Suprapubic skin (tissue), 4 donors: Measurements from ENCODE around the gene RASA1. TPM values are rescaled to one million over a fixed set of nuclear protein-coding genes. Genes with fewer than 3 reads are reported as not detected.

Experiments
- DNase-seq, 2 donors: peaks; one replicate each; pipeline ENCODE4 v3.0.0-alpha.2; 2019; ENCODE audit warnings: low spot score in 2 of 2
- H3K27ac ChIP-seq: fragments of 200-600 bp; sonication (generic); one replicate; pipeline ENCODE4 v1.5.1; 2019
- H3K27me3 ChIP-seq: fragments of 200-600 bp; sonication (generic); one replicate; pipeline ENCODE4 v1.5.1; 2019
- H3K36me3 ChIP-seq: fragments of 200-600 bp; sonication (generic); one replicate; pipeline ENCODE4 v1.5.1; 2019
- H3K4me1 ChIP-seq: fragments of 200-600 bp; sonication (generic); one replicate; pipeline ENCODE4 v1.5.1; 2019
- H3K4me3 ChIP-seq: fragments of 200-600 bp; sonication (generic); one replicate; pipeline ENCODE4 v1.5.1; 2019; ENCODE audit warnings: mild to moderate bottlenecking
- H3K9me3 ChIP-seq: fragments of 200-600 bp; sonication (generic); one replicate; pipeline ENCODE4 v1.5.1; 2019
- EP300 ChIP-seq: sonication (generic); formaldehyde crosslinking; IDR thresholded peaks from one replicate; pipeline ENCODE4 v1.6.1; 2017; ENCODE audit warnings: antibody characterized with exemption
- POLR2A ChIP-seq, 2 donors: fragments of 450-650 bp; IDR thresholded peaks; one replicate each; pipeline ENCODE4 v1.6.1; 2017; ENCODE audit warnings: antibody characterized with exemption in 2 of 2, mild to moderate bottlenecking in 2 of 2, moderate library complexity in 2 of 2
- POLR2AphosphoS5 ChIP-seq, 3 donors: sonication (generic); formaldehyde crosslinking; IDR thresholded peaks; one replicate each; pipeline ENCODE4 v1.6.1; 2017; ENCODE audit warnings: antibody characterized with exemption in 3 of 3
- WGBS: methylation state at CpG from one replicate; pipeline ENCODE4 v1.1.5; 2018; 5-methylcytosine and 5-hydroxymethylcytosine counted together
- total RNA-seq, 4 donors: library from RNA; depleted of rRNA; stranded (reverse); fragments of >200 nt; gene quantifications; one replicate each; pipeline ENCODE4 v1.1.0, GENCODE V29; 2016
- TF ChIP-seq, protein P1 (sequence below), 2 donors: fragments of 200-600 bp in 1 of 2; fragments of 450-650 bp in 1 of 2; sonication (generic) in 1 of 2; IDR thresholded peaks; one replicate each; pipeline ENCODE4 v1.5.1; 2016 to 2019; ENCODE audit warnings: antibody characterized with exemption in 2 of 2, mild to moderate bottlenecking in 1 of 2, moderate library complexity in 1 of 2

RASA1 gene
- total RNA-seq, 4 donors from 2014 or later, result 18.8 to 35.3 (median 26.6) TPM

GRCh38 chr5:87242242-87242641 is 25.4 kb upstream of the RASA1 start:
- WGBS, result 60% methylated on average over 1 of the region's 1 CpG

DNA sequence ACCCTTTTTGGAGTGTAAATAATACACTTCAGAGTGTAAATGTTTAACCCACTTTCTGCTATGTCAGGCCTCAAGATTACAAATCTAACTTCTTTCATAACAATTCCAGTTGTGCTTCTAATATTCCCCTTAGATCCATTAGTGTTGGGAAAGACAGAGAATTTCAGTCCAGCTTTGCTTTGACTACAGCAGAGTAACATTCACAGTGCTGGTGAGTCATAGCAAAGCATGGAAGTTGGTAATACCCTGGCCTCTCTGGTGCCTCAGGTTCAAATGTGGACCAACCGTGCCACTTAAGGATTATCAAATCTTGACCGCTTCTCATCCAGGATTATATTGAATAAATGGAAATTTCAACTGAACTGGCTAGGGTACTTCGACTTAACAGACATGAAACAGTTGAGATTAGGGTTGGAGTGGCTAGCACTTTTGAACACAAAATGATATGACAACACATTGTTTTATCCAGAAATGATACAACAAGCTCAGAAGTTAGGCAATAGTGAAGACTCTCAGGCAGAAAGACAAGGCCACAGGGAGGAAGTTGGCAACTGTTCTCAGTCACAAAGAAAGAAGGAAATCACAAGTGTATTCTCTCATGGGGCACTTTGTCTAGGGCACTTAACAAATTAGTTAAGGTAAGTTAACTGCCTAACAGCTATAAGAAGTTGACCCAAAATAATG is 24.4 kb upstream of the RASA1 start:
- Histone ChIP-seq H3K4me3 (no peak overlapping the region), H3K27me3 (no peaks in the 10 kb centered on the region), H3K36me3 (no peaks in the 10 kb centered on the region), H3K27ac (no peak overlapping the region), H3K4me1 (no peaks in the 10 kb centered on the region), H3K9me3 (no peaks in the 10 kb centered on the region)
- no peak for DNase-seq
- 93% methylated on average over 3 of the region's 3 CpGs for WGBS
- TF ChIP-seq, protein P1, sequence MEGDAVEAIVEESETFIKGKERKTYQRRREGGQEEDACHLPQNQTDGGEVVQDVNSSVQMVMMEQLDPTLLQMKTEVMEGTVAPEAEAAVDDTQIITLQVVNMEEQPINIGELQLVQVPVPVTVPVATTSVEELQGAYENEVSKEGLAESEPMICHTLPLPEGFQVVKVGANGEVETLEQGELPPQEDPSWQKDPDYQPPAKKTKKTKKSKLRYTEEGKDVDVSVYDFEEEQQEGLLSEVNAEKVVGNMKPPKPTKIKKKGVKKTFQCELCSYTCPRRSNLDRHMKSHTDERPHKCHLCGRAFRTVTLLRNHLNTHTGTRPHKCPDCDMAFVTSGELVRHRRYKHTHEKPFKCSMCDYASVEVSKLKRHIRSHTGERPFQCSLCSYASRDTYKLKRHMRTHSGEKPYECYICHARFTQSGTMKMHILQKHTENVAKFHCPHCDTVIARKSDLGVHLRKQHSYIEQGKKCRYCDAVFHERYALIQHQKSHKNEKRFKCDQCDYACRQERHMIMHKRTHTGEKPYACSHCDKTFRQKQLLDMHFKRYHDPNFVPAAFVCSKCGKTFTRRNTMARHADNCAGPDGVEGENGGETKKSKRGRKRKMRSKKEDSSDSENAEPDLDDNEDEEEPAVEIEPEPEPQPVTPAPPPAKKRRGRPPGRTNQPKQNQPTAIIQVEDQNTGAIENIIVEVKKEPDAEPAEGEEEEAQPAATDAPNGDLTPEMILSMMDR (IDR thresholded peaks at IDR 0.05), result no peak
- TF ChIP-seq POLR2AphosphoS5 (IDR thresholded peaks at IDR 0.05) (no peak), POLR2A (IDR thresholded peaks at IDR 0.05) (no peak), EP300 (no peak)

More at GRCh38 chr5:87242242-87242641, 25.4 kb upstream of the RASA1 start:
- Histone ChIP-seq H3K27ac (no peak overlapping the region), H3K4me3 (no peak overlapping the region), H3K4me1 (no peaks in the 10 kb centered on the region), H3K27me3 (no peaks in the 10 kb centered on the region), H3K36me3 (no peaks in the 10 kb centered on the region), H3K9me3 (no peaks in the 10 kb centered on the region)
- no peak for DNase-seq
- TF ChIP-seq, protein P1 (IDR thresholded peaks at IDR 0.05), result no peak
- TF ChIP-seq POLR2A (IDR thresholded peaks at IDR 0.05) (no peak), POLR2AphosphoS5 (IDR thresholded peaks at IDR 0.05) (no peak), EP300 (no peak)

DNA sequence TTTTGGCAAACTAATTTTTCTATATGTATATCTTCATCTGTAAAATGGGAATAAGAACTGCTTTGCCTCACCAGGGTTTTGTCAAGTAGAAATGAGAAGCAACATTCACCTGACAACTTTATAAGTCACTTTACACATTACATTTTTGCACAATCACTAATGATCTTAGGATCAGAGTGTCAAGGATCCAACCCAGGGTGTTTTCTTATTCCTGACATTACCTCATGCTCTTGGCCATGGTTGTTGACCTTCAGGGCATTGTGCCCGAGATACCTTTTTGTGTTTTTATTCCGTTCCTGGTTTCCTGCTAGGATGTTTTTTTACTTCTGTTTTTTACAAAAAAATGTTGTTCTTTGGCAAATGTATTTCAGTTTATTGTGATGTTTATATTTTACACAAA is 22.2 kb upstream of the RASA1 start:
- DNase-seq, result no peak
- TF ChIP-seq, protein P1 (IDR thresholded peaks at IDR 0.05), result no peak
- TF ChIP-seq EP300 (no peak), POLR2A (IDR thresholded peaks at IDR 0.05) (no peak), POLR2AphosphoS5 (IDR thresholded peaks at IDR 0.05) (no peak)
- WGBS, result 63% methylated on average over 2 of the region's 2 CpGs
- H3K4me1 ChIP-seq, result no peaks in the 10 kb centered on the region
- H3K4me3 ChIP-seq, result no peak overlapping the region
- no peaks in the 10 kb centered on the region for H3K27me3 ChIP-seq
- no peaks in the 10 kb centered on the region for H3K36me3 ChIP-seq
- H3K27ac ChIP-seq, result no peak overlapping the region
- no peaks in the 10 kb centered on the region for H3K9me3 ChIP-seq

DNA sequence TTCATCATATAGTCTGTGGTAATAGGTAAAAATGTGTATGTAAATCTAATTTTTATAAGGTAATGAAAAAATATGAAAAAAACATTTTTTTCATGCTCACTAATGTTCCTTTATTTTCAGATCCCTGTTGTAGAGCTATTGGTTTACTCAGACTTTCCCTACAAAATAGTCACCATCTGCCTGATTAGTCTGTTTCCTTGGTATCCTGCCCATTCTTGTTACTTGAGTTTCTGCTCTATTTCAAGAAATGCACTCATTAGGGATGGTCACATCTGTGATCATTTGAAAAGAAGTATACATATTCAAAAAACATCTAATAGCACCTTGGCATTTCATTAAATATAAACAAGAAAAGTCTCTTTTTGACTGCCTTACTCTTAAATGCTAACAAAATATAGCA is 21.6 kb upstream of the RASA1 start:
- no peak overlapping the region for H3K27ac ChIP-seq
- no peaks in the 10 kb centered on the region for H3K4me1 ChIP-seq
- no peak overlapping the region for H3K4me3 ChIP-seq
- H3K27me3 ChIP-seq, result no peaks in the 10 kb centered on the region
- H3K36me3 ChIP-seq, result no peaks in the 10 kb centered on the region
- TF ChIP-seq EP300, result no peak
- TF ChIP-seq, protein P1 (IDR thresholded peaks at IDR 0.05), result no peak
- no peak for TF ChIP-seq POLR2AphosphoS5 (IDR thresholded peaks at IDR 0.05)
- TF ChIP-seq POLR2A (IDR thresholded peaks at IDR 0.05), result no peak
- H3K9me3 ChIP-seq, result no peaks in the 10 kb centered on the region
- DNase-seq, result no peak

- H3K36me3 ChIP-seq, result no peaks in the 10 kb centered on the region
- H3K27ac ChIP-seq, result no peak overlapping the region
- no peaks in the 10 kb centered on the region for H3K4me1 ChIP-seq
- no peak for TF ChIP-seq POLR2AphosphoS5 (IDR thresholded peaks at IDR 0.05)
- TF ChIP-seq, protein P1 (IDR thresholded peaks at IDR 0.05), result no peak
- no peak for TF ChIP-seq POLR2A (IDR thresholded peaks at IDR 0.05)
- TF ChIP-seq EP300, result no peak
- 96% methylated on average over 12 of the region's 16 CpGs for WGBS
- DNase-seq, result no peak
- no peaks in the 10 kb centered on the region for H3K27me3 ChIP-seq
- H3K9me3 ChIP-seq, result no peaks in the 10 kb centered on the region
- H3K4me3 ChIP-seq, result no peak overlapping the region
Observed at GRCh38 chr5:87252283-87252605, 15.4 kb upstream of the RASA1 start.
